Regular cardiac myocyte (primary cell): ENCODE results near the gene SIN3A. TPM values are rescaled to one million over a fixed set of nuclear protein-coding genes. Genes with fewer than 3 reads are reported as not detected.

Source experiments
- total RNA-seq: library from RNA; depleted of rRNA; stranded (reverse); fragments of >200 nt; gene quantifications from 2 replicates; pipeline ENCODE4 v1.2.3, GENCODE V29; 2014

The SIN3A gene
- total RNA-seq = 14.1 and 18.6 TPM in 2 replicates

DNA sequence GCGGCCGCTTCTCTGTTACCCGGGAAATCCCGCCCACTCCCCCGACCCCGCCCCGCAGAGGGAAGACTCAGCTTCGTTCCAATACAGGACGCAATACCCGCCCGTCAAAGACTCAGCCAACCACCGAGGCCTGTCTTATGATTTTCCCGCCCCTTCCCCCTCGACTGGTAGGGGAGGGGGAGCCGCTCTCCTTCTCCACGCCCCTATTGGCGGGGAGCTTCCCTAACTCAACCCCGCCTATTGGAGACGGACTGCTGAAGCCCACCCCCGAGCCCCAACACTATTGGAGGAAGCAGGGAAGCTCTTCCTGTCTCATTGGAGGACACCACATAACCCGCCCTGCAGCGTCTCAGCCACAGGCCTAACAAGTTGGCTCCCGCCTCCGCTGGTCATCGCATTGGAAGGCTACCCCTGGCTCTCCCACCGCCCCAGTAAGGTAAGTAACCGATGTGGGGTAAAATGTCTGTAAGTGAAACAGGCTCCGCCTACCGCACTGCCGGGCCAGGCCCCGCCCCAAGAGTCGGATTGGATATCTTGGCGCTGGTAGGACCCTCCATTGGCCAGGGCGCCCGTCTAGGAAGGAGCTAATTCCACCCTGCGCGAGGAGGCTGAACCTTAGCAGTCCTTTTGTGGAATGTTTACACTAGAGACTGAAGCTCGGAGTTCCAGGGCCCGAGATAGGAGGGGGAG is at the start of gene SIN3A:
SIN3A (minus strand) TSS at position 17 of the 690 bp plus-strand sequence. CDS start 21,315 bp downstream, outside the sequence.

DNA sequence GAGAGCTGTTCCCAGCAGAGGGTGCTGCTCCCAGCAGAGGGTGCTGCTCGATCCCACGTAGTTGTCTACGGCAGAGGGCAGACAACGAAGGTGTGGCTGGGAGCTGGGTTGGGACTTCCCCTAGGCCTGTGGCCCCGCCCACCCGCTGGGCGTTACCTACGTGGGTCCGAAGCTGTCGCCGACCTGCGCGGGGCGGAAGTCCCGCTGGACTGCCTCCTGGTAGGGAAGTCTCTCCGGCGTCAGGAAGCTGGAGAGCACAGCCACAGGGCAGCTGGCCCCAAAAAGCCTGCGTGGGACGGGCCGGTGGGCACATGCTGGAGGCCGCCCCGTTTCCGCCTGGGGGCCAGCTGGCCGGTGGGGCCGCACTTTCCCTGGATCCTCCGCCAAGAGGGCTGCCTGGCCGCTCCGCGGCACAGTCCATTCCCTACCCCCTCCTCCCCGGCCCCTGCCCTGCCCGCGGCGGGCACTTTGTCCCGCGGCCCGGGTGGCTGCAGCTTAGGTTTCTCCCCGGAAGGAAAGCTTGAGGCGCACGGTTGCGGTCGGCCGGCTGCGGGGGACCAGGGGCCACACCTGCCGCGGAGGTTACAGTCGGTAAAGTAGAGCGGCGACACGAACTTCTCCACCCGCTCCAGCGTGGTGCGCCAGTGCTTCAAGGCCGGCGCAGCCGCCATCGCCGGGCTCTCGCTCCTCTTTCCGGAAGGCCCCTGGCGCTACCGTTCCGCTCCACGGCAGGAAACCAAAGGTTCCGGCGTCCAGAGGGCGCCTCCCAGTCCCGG is 83.4 kb downstream of the SIN3A start, which contains the start of gene MAN2C1:
MAN2C1 (minus strand) TSS at position 695 of the 776 bp plus-strand sequence; CDS start at position 671, 24 bp downstream.

DNA sequence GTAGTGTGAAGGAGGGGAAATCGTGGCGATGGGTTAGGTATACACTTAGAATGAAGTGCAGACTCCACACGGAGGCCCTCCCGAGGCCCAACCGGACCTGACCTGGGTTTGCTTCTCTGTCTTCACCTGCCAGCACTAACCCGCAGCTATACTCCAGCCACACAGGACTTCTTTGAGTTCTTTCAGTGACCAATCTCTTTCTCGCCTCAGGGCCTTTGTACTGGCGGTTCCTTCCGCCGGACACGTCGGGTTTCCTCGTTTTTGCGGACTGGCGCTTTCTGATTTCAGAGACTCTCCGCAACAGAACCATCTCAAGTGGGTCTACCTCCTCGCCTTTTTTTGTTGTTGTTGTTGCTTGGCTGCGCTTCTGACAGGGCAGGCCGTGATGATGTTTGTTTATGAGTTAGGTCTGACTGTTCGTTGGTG is 104.7 kb downstream of the SIN3A start, which contains the start of gene NEIL1:
NEIL1 (plus strand) TSS at position 244 of the 426 bp plus-strand sequence. CDS start 1,867 bp downstream, outside the sequence.

DNA sequence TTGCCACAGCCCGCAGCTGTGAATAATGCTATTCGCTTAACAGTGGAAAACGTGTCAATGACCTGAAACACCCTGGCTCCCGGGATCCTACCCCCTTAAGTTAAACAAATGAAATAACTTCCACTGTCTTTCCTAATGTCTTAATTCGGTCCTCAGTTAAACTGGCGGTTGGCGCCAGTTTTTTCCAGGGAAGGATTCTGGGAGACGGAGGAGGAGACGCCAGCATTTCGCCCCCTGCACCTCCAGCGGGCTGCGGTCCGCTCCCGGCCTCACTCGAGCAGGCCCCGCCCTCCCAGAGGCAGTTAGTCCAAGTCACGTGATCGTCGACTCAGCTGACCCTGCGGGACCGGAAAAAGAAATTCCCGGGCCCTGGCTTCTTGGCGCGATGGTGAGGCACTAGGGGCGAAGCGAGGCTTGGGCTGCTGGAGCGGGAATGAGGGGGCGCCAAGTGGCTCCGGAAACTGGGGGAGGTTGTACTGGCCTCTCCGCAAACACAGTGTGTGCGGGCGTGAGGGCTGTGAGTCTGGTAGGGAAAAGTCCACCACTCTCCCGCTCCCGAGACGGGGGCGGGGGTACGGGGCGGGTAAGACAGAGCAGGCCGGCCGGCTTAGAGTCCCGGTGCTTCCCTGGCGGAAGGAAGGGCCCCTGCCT is 115.7 kb downstream of the SIN3A start, which contains the start of gene COMMD4:
COMMD4 (plus strand) TSS at position 359 of the 651 bp plus-strand sequence; CDS start at position 386, 27 bp downstream.

Other genes starting within 250 kb of the SIN3A start
- 2.3 and 2.5 TPM in 2 replicates for gene C15orf39, start 249.8 kb downstream of the SIN3A start, total RNA-seq
- 0.28 TPM in 1 of 2 replicates, not detected in the other for gene GOLGA6C, start 193.4 kb downstream of the SIN3A start, total RNA-seq
- gene GOLGA6D, start 168.9 kb downstream of the SIN3A start, total RNA-seq = under 0.01 TPM in 1 of 2 replicates, not detected in the other
- gene COMMD4, start 115.6 kb downstream of the SIN3A start, total RNA-seq = 36.1 and 85.7 TPM in 2 replicates
- gene NEIL1, start 104.7 kb downstream of the SIN3A start, total RNA-seq = 1.7 and 7.0 TPM in 2 replicates
- gene MAN2C1, start 83.1 kb downstream of the SIN3A start, total RNA-seq = 80.5 and 119 TPM in 2 replicates
- gene PTPN9, start 127.6 kb upstream of the SIN3A start, total RNA-seq = 17.8 and 18.2 TPM in 2 replicates
- gene SNUPN, start 174.0 kb upstream of the SIN3A start, total RNA-seq = 33.9 and 34.7 TPM in 2 replicates
- gene IMP3, start 188.5 kb upstream of the SIN3A start, total RNA-seq = 111 and 119 TPM in 2 replicates
- 15.3 and 28.2 TPM in 2 replicates for gene SNX33, start 196.2 kb upstream of the SIN3A start, total RNA-seq